Stimulated activated CD4-positive, alpha-beta T cell treated with anti-CD3 and anti-CD28 coated beads, Interleukin-15, amount 100 ng/mL, for 48 hours (primary cell): ENCODE measurements around the gene TRAF3.

ENCODE experiments used
- DNase-seq, 2 donors: peaks; one replicate each; pipeline ENCODE4 v3.0.0-alpha.2; 2020; ENCODE audit warnings: low read depth in 2 of 2

The TRAF3 gene

DNA sequence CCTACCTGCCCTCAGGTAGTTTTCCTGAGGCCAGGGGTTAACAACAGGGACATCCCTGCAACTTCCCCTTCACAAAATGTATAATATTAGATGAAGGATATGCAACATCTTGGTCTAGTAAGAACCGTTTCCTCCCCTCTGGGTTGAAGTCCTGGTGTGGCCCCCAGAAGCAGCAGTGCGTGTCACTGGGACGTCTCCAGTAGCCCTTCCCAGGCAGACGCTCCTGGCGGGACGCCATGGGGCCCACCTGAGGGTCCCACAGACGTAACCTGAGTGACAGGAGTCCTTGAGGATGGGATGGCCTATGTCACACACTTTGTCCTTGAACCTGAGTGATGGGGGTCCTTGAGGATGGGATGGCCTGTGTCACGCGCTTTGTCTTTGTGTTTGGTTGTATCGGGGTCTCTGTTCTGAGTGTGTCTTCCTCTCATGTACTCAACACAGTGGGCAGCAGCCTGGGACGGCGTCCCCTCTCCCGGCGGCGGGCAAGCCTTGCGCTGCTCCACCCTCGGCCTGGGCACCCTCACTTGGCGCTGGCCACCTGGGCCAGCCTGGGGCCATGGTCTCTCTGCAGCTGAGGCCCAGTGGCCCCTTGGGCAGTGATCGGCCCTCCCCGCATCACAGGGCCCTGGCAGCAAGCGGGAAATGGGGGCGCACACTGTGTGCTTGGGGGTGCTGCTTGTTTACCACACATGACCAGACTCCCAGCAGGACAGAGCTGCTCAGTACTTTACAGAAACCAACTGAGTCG, 130.9 kb downstream of the TRAF3 start:
- DNase-seq, result no peak

DNA sequence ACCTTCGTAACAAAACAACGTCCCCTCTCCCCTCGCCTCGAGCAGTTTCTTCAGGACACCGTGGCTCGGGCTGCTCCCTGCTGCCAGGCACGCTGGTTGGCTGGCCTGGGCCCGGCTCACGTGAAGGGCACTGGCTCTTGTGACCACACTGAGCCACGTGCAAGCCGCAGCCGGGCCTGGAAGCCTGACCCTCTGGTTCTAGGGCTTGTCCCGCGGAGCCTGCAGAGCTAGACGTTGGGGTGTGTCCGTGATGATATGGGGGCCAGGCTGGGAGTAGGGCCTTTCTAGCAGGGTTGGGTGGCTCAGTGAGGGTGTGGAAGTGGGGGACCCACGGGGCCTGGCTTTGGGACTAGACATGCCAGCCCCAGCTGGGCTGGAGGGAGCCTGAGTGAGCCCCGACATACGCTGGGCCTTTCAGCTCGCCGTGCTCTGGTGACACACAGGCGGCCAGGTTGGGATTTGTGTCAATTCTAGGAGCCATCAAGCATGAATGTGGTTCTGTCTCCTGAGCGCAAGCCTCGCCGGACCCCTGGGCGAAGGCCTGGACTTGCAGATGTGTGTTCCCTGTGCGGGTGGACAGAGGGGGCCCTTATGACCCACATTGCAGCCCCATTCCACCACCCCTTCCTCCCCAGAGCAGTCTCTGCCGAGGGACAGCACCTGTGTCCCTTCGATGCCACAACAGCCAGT, 131.7 kb downstream of the TRAF3 start:
- no peak for DNase-seq

DNA sequence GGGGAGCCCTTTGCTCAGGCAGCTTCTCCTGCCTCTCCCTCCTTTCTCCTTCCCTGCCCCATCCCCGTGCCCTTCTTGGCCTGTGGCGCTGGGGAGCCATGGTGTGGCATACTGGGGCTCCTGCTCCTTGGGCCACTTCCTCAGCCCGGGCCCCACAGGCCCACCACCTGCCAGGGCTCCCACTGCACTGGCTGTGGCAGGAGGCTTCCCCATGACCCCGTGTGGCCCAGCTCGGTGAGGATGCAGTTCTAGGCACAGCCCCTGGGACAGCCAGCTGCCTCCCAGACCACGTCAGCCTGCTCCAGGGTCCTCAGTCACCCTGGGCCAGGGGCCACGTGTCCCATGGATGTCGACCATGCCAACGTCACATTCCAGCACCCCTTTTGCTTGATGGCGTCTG, 132.2 kb downstream of the TRAF3 start:
- no peak for DNase-seq

DNA sequence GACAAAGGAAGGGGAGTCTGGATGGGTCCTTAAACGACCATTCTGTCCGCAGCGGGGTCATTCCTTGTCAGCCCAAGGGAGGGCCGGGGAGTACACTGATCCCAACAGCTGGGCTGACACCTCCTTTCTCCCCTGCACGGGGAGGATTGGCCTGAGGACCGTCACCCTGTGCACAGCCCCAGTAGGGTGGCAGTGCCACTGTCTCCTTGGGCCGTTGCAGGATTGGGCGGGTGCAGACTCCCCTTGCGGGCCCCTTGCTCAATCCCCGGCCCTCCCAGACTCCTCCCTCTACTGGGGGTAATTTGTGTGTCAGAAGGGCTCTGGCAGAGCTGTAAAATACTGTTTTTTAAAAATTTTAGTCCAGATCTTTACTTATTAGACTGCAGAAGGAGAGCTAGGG, 132.7 kb downstream of the TRAF3 start:
- DNase-seq, result no peak

DNA sequence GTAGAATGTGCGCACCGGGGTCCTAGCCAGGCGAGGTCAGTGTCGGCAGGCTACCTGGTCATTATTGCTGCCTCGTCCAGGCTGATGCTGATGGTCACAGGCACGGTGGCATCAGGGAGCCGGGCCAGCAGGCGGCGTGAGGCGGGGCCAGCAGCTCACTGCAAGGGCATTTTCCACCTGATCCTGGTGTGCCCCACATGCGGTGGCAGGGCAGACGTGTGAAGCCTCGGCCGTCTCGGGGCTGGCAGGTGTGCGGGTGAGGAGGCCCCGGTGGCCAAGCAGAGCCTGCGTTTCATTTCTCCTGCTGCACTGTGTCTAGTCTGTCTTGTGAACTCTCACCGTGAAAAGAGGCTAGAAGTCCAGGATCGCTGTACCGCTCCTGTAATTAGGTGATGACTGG, 133.2 kb downstream of the TRAF3 start:
- DNase-seq, result no peak

DNA sequence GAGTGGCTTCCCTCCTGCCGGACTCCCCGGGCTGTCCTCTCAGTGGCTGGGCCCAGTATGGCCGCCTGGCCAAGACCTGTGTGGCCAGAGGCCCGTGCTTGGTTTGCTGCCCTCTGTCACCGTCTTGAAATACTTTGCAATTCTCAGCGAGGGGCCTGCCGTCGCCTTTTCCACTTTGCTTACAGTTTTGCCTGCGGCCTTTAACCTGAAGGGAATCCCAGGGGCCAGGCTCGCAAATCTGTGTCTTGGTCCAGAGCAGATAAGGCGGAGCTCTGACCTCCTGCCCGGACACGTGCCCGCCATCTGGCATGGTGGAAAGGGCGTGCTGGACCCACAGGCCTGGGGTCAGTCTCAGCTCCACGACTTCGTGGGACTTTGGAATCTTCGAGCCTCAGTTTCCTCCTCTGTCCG, 134.3 kb downstream of the TRAF3 start:
- no peak for DNase-seq

DNA sequence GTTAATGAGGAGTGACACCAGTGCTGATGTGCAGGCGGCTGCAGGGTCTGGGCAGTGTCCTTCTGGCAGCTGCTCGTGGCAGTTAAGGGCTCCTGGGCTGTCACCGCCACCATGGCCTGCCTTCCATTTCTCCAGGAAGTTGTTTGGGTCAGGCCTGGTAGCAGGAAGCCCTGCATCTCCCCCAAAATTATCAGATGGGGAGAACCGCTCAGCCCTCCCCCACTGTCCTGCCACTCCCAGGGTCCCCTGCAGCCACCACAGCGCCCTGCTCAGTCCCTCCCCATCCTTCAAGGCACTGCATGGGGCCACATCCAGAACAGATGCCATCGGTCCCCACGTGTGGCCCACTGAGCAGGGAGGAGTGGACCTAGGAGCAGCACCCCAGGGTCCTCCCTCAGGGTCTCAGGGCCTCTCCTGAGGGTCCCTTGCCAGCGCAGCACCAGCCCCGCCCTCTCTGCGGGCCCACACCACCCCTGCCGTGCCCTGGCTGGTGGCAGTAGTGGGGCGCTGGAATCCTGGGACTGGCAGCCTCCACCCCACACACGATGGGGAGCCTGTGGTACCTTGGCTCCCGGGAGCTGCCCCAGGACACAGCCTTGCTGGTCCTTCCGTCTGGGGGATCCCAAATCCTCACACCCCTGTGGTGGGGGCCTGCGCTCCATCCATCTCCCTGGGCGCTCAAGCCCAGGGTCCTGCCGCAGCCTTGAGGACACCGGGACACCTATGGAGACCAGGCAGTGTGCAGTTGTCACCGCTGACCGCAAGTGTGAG, 134.9 kb downstream of the TRAF3 start:
- DNase-seq, result no peak

DNA sequence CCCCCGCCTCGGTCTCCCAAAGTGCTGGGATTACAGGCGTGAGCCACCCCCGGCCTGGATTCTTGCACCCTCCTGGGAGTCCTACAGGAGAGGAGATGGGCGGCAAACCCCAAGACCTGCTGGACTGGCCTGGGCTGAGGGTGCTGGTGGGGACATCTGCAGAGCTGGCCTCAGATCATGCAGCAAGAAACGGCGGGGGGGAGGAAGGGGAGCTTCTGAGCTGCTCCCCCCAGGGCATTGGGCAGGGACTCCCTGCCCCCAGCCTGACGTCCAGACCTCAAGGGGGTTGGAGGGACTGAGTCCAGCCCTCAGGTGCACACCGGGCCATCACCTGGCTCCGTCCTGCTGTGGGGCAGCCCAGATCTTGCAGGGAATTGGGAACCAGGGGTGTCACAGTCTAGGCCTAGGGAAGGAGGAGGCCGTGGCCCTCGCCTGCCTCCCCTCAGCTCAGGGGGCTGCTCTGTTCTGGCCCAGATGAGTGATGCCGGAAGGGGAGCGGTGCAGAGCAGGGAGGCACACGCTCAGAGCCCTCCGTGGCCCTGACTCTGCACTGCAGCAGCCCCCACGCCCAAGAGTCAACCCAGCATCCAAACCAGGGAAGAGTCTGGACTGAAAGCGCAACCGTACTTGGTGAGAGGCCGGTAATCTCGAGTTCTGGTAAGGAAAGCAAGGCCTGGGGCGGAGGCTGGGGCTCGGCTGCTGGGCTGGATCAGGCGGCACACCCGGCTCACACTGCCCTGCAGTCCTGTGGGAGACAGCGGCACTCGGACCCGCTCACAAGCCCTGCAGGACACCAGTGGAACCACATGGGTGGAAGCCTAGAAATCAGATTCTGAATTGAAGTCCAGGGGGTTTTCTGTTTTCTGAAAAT, 136.3 kb downstream of the TRAF3 start:
- no peak for DNase-seq

DNA sequence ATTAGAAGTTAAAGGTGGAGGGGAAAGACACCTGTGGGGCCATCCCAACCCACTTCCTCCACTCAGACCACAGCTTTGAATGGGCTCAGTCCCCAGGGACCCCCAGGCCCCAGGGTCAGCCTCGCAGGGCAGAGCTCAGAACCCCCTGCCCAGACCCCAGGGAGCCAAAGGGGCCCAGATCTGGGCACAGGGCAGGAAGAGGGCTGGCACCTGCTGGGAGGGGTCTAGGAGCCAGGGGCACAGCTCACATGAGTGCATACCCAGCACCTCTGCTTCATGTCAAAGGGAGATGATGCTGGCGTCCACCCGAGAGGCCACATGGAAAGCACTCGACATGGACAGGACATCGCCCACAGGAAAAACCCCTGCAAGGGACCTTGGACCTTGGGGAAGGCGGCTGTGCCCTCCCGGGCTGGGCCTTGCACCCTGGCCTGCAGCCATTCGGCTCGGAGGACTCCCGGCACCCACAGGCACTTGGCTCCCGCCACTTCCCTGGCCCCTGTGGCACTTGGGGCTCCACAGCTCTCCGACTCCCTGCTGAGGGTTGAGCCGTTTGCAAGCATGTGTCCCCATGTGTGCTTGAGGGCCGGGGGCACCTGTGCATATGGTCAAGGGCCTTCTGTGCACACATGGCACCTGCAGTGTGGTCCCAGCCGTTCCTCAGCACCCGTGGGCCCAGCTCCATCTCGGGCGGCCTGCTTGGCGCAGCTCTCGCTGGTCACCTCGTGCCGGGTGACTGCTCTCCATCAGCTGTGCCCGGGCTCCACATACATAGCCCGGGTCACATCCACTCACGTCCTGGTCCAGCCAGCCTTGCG, 137.4 kb downstream of the TRAF3 start:
- DNase-seq, result no peak

DNA sequence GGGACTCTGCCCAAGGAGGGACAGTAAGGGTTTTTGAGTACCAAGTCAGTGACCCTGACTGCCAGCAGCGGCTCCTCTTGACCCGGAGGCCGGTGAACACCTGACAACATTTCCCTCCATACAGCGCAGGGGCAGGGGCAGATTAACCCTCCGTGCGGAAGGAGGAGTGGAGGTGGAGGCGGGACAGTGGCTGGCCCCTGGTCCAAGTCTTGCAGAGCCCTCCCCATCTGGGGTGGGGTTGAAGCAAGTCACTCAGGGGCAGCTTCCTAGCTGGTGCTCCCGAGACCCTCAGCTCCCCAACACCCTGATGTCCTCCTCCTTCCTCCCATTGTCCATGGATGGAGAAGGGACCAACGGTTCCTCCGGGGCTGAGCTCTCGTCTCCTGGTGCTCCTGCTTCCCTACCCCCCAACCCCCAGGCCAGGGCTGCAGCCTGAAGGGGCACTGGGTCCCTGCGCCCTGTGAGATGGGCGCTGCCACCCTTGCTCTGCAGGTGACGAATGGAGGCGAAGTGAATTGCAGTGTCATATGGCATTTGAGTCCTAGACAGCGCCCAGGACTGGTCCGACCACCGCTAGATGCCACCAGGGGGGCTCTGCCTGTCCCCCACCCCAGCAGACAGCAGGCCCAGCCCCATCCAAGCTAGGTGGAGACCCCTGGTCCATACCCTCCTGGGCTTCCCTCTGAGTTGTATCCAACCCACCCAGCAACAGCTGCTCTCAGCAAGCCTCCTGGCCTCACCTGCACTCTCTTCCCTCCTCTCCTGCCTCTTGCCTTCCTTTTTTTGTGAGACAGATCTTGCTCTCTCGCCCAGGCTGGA, 138.3 kb downstream of the TRAF3 start:
- DNase-seq, result no peak

DNA sequence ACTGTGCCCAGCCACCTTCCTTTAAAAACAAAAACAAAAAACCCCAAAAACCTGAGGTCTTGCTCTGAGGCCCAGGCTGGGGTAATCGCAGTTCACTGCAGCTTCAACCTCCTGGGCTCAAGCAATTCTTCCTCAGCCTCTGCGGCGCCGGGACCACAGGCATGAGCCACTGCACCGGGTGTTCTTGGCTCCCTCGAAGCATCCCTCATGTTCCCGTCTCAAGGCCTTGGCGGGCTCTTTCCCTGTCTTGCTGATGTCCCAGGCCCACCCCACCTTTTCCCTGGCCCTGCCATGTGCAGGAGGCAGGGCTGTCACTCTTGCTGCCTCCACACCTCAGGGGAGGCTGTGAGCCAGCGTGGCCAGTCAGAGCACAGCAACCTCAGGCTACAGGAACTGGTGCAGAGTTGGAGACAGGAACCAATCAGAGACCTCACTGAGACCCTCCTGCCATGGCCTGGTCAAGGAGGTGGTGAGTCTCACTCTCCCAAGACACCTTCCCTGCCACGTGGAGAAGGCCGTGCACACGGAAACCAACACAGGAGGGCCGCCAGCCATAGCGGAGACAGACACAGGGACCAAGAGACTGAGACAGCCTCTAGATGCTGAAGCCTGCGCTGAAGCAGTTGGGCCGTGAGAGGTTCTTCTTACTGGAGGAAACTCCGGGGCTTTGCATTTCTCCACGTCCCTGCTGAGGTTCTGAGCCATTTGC, 139.3 kb downstream of the TRAF3 start:
- DNase-seq, result no peak

DNA sequence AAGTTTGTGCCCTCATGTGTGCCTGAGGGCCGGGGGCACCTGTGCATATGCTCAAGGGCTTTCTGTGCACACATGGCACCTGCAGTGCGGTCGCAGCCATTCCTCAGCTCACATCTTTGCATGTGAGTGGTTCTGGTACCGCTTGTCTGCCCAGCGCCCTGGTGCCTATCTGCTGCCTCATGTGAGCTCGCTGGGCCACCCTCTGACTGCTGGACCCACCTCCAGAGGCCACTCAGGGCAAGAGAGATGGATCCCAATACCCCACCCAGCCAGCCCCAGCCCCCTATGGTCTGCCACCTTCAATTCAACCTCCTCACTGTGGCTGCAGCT, 139.8 kb downstream of the TRAF3 start:
- no peak for DNase-seq

DNA sequence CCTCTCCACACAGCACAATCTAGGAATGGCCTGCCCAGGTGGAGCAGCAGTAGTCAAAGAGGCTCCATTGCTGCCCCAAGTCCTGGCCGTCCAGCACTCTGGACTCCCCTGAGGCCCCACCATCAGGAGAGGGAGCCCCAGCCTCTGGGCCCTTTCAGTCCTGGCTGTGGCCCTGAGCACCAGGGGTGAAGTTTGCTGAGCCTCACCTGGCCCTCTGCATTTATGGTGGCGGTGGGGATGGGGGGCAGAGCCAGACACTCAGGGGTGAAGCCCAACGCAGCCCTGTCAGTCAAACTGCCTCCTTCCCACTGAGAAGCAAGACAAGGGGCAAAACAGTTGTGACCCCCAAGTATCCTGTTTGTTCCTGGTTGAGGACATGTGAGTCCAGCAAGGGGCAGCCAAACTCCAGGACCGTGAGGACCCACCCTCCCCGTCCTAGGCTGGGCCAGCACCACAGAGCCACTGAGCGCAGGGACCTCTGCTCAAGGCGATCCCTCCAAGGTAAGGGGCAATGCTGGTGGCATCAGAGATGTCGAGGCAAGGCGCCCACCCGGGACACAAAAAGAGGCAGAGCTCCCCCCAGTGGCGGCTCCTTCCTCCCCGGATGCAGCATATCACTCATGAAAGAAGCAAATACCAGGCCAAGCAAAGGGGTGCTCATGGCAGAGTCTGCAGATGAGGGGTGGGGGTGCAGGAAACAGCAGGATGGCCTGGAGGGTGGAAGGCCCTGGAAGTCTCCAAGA, 140.4 kb downstream of the TRAF3 start:
- DNase-seq, result peak; percentile 19 to 54

DNA sequence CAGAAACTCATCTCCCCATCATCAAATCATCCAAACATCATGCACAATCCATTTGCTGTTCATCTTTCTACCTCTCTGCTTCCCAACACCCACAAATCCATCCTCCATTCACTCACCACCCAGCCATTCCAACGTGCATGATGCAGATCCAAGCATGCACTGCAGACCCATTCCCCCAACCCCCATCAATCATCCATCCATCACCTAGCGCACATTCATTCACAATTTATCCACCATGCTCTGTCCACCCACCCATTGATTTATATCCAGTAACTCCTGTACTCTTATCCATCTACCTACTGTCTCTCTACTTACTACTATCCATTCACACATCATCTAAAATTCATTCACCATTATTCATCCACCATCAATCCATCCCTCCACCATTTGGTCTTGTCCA, 141.2 kb downstream of the TRAF3 start:
- no peak for DNase-seq

DNA sequence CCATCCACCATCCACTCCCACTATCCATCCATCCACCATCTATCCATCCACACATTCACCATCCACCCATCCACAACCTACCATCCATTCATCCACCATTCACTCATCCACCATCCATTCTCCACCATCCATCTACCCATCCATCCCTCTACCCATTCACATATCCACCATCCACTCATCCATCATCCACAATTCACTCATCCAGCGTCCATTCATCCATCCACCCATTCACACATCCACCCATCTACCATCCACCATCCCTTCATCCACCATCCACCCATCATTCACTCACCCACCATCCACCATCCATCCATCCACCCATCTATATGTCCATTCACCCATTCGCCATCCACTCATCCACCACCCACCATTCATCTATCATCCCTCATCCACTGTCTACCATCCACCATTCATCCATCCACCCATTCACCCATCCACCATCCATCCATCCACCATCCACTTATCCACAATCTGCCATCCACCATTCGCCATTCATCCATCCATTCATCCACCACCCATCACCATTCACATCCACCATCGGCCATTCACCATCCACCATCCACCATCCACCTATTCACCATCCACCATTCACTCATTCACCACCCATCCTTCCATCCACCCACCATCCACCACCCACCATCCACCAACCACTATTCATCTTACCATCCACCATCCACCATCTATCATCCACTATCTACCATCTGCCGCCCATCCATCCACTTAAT, 143.2 kb downstream of the TRAF3 start:
- no peak for DNase-seq

DNA sequence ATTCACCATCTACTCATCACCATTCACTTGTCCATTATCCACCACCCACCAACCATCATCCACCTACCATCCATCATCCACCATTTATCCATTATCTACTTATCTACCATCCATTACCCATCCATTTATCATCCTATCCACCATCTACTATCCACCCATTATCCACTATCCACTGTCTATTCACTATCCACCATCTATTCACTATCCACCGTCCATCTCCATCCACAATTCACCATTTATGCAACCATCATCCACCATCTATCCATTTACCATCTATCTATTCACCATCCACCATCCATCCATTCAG, 143.7 kb downstream of the TRAF3 start:
- DNase-seq, result no peak

DNA sequence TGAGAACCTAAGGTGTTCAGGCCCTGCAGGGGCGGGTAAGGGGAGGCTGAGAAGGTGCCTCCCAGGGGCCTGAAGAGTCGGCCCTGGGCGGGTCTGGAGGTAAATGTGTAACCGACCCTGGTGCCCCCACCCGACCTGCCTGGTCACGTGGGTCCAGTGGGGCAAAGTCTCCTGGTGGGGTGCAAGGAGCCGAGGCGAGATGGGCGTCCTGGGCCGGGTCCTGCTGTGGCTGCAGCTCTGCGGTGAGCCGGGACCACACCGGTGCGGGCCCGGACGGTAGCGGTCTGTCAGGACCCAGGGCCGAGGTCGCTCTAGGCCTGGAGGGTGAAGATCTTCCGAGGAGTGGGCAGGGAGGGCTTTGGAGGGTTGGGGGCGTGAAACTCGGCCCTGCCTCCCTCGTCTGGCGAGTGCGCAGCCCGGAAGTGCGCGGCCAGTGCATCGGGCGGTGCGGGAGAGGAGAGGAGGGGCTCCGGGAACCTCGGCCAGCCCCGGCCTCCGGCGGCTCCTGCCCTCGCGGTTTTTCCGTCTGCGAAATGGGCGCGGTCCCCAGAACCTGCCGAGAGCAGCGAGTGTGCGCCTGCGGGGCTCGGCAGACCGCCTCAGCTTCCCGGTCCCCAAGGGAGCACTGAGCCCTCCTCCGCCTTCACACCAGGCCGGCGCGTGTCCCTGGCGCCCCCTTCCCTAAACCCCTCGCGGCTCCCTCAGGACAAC, 145.4 kb downstream of the TRAF3 start, which contains the start of gene AMN:
Gene AMN (plus strand): TSS at position 174 of the 711 bp plus-strand sequence. CDS start 26 bp downstream, at position 200.
- no peak for DNase-seq
